ENCODE results near the gene SRRD. TPM values are rescaled to one million over a fixed set of nuclear protein-coding genes. Genes with fewer than 3 reads are reported as not detected.

The SRRD gene
- total RNA-seq, 4 donors from 2014 or later = 17.9 to 37.4 (median 26.2) TPM

GRCh38 chr22:26462641-26463040 lies 21.0 kb upstream of the SRRD start:
- H3K4me1 ChIP-seq = no peaks in the 10 kb centered on the region
- intact Hi-C loops (cut with DNase I) = no loop called here
- no peaks in the 10 kb centered on the region for H3K9me3 ChIP-seq
- H3K4me3 ChIP-seq (replicated peaks in 1 of 3) = no peak overlapping the region
- DNase-seq = no peak
- H3K36me3 ChIP-seq = peaks cover 40 to 46% of the 10 kb centered on the region in 2 donors
- WGBS, 2 donors = 77% methylated on average over 3 of the region's 3 CpGs
- TF ChIP-seq CTCF (IDR thresholded peaks at IDR 0.05) (no peak), POLR2A (IDR thresholded peaks at IDR 0.05) (no peak)
- no peaks in the 10 kb centered on the region for H3K27me3 ChIP-seq
- no peak overlapping the region for H3K27ac ChIP-seq

GRCh38 chr22:26463101-26463661 lies 20.5 kb upstream of the SRRD start:
- H3K4me1 ChIP-seq = no peaks in the 10 kb centered on the region
- H3K4me3 ChIP-seq (replicated peaks in 1 of 3) = no peak overlapping the region
- 64 to 69% methylated on average over 6 to 10 of the region's 10 CpGs for WGBS, 2 donors
- intact Hi-C loops (cut with DNase I) = no loop called here
- peaks cover 41 to 45% of the 10 kb centered on the region in 2 donors for H3K36me3 ChIP-seq
- no peak overlapping the region for H3K27ac ChIP-seq
- no peaks in the 10 kb centered on the region for H3K9me3 ChIP-seq
- H3K27me3 ChIP-seq = no peaks in the 10 kb centered on the region
- no peak for DNase-seq
- TF ChIP-seq CTCF (IDR thresholded peaks at IDR 0.05) (no peak), POLR2A (IDR thresholded peaks at IDR 0.05) (no peak)

- no peaks in the 10 kb centered on the region for H3K9me3 ChIP-seq
- intact Hi-C loops (cut with DNase I) = no loop called here
- H3K27me3 ChIP-seq = no peaks in the 10 kb centered on the region
- no peak overlapping the region for H3K27ac ChIP-seq
- no peak for DNase-seq
- H3K4me3 ChIP-seq (replicated peaks in 1 of 3) = no peak overlapping the region
- peaks cover 44 to 49% of the 10 kb centered on the region in 2 donors for H3K36me3 ChIP-seq
- TF ChIP-seq CTCF (IDR thresholded peaks at IDR 0.05) = no peak
- WGBS, 2 donors = 80 to 86% methylated on average over 6 to 7 of the region's 9 CpGs
- no peaks in the 10 kb centered on the region for H3K4me1 ChIP-seq
Measured at GRCh38 chr22:26463688-26464087, 20.0 kb upstream of the SRRD start.

- H3K9me3 ChIP-seq = no peaks in the 10 kb centered on the region
- no peak overlapping the region for H3K4me3 ChIP-seq (replicated peaks in 1 of 3)
- no peaks in the 10 kb centered on the region for H3K27me3 ChIP-seq
- H3K4me1 ChIP-seq = no peaks in the 10 kb centered on the region
- WGBS, 2 donors = 69 to 76% methylated on average over 5 to 7 of the region's 7 CpGs
- no peak for DNase-seq
- intact Hi-C loops (cut with DNase I) = no loop called here
- peaks cover 48 to 53% of the 10 kb centered on the region in 2 donors for H3K36me3 ChIP-seq
- no peak overlapping the region for H3K27ac ChIP-seq
- TF ChIP-seq CTCF (IDR thresholded peaks at IDR 0.05) (no peak), POLR2A (IDR thresholded peaks at IDR 0.05) (no peak)
Measured at GRCh38 chr22:26464312-26464711, 19.4 kb upstream of the SRRD start.

GRCh38 chr22:26466196-26466595 lies 17.5 kb upstream of the SRRD start:
- 81 to 88% methylated on average over 5 of the region's 5 CpGs for WGBS, 2 donors
- TF ChIP-seq POLR2A (IDR thresholded peaks at IDR 0.05) = no peak
- TF ChIP-seq CTCF (IDR thresholded peaks at IDR 0.05) = no peak
- Histone ChIP-seq H3K4me1 (no peaks in the 10 kb centered on the region), H3K27me3 (no peaks in the 10 kb centered on the region), H3K27ac (peak overlapping the region in 1 of 3 donors; percentile 9), H3K36me3 (peaks cover 64 to 72% of the 10 kb centered on the region in 2 donors), H3K4me3 (replicated peaks in 1 of 3) (no peak overlapping the region), H3K9me3 (no peaks in the 10 kb centered on the region)
- intact Hi-C loops (cut with DNase I) = no loop called here
- DNase-seq = peak in 1 of 2 donors; percentile 5

Measured in thyroid gland (tissue), 4 donors.